Right hindlimb (tissue), 1 donor: ENCODE results near the gene DEDD2.

Experiments used
- DNase-seq: peaks from one replicate; pipeline ENCODE4 v3.0.0-alpha.2; 2018

DEDD2 gene

DNA sequence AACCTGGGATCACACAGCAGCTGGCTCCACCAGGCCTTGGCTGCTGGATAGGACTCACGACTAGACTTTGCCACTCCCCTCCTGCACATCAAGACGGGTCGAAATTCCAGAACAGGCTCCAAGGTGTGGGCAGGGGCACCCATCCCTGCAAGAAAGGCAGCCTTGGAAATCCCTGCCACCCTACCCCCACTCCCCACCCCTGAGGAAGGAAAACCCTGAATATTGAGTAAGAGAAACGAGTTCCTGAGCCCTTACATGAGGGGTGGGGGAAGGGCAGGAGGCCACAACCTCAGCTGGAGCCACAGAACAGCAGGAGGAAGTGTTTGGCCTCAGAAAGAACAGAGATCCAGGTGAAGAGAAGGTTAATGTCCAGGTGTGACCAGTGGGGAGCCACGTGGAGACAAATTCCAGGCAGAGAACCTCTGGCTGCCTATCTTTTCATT is 20.1 kb downstream of the DEDD2 start:
- DNase-seq, result no peak

DNA sequence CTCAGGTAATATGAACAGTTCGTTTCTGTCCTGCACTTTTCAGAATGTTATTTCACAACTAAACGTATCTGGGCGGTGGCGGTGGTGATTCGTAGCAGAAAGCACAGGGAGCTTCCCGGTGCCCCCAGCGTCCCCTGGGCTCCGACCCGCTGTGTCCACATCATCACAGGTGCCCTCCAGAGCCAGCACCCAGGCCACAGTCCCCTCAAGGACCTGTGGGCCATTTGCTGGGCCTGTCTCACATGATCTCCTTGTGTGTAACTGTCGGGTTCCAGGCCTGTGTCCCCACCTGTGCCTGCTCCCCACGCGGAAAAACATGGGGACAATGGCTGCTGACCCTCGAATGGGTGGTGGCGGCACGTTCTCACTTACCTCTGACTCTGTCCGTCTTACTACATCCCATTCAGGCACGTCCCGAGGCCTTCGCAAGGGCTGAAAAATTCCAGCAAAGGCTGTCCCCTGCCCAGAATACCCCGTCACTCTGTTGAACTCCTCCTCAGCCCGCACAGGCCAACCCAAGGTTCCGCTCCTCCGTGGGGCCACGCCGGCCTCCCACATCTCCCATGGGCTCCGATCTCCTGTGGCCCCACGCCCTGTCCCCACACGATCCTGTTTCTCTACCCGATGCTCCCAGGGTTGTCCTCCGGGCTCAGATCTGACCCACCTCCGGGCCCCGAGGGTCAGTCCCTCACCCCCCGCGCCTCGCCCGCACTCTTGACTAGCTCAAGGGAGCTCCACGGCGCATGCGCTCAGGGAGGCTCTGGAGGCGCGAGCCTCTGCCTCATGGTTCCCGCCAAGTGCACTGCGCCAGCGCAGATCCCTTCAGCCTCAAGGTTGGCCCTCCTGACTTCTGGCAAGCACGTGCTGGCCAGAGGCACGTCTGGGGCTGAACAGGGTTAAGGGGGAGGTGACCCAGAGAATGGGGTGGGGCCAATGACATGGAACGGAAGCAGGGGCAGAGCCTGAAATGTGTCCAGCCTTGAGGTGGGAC is 21.2 kb downstream of the DEDD2 start:
- DNase-seq, result no peak

DNA sequence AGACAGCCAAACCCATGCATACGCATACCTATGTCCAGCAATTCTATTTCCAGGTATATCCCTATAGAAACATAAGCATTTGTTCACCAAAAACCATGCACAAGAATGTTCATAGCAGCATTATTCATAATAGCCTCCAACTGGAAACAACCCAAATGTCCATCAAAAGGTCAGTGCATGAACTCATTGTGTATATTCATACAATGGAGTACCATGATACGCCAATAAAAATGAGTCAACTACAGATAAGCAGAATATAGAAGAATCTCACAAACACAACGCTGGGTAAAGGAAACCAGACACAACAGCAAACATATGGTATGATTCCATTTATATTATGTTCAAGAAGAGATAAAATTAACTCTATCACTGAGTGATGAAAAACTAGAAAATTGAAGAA is 23.8 kb downstream of the DEDD2 start:
- DNase-seq, result no peak

DNA sequence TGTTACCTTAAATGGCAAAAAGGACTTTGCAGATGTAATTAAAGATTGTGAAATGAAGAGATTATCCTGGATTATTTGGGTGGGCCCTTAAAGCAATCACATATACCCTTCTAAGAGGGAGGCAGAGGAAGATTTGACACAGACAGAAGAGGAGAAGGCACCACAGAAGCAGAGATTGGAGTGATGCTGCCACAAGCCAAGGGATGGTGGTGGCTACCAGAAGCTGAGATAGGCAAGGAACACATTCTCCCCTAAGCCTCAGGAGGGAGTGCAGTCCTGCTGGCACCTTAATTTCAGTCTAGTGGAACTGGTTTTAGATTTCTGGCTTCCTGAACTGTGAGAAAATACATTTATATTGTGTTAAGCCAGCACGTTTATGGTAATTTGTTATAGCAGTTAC is 24.2 kb downstream of the DEDD2 start:
- no peak for DNase-seq

DNA sequence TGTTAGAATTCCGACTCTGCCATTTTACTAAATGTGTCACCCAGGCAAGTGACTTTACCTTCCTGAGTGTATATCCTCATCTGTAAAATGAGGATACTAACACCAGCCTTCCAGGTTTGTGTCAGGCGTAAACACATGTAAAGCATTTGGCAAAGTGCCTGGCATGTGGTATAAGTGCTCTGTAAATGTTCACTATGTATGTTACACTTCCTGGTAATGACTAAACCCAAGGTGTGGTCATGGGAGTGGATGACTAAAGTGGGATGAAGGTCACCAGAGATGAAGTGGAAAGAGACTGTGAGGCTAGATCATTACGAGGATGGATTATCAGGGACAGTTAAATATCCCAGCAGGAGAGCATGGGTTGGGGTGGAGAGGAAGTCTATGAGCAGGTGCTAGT is 25.6 kb downstream of the DEDD2 start:
- DNase-seq, result no peak

DNA sequence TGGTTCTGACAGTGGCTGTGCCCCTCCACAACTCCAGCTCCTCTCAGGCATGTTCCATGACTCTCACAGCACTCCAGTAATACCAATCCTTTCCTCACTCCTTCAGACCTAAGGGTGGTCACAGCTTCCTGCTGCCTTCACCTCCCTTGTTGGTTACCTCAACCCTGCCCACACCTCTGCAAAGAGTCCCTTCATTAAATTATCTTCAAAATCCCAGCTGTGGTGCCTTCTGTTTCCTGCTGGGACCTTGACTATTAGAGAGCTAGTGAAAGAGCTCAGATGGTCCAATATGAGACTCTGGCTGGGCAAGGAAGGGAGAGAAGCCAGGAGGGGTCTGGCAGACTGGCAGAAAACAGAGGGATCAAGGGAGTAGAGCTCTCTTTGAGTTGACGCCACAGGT is 26.1 kb downstream of the DEDD2 start:
- no peak for DNase-seq

DNA sequence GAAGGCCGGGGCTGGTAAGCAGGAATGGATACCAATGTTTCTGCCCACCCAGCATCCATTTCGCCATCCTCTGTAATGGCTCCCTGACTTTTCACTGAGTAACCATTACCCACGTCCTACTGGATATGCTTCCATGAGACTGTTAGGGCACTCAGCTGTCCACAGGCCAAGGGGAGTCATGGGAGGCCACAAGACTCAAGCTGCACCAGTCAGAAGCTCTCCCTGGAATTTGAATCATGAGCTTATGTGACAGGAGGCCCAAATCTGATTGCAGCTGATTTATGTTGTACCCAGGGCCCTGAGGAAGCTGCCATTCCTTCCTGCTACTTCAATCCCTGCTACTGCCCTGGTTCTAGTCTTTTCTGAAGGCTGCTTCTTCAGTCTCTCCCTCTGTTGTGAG is 28.3 kb downstream of the DEDD2 start:
- no peak for DNase-seq

DNA sequence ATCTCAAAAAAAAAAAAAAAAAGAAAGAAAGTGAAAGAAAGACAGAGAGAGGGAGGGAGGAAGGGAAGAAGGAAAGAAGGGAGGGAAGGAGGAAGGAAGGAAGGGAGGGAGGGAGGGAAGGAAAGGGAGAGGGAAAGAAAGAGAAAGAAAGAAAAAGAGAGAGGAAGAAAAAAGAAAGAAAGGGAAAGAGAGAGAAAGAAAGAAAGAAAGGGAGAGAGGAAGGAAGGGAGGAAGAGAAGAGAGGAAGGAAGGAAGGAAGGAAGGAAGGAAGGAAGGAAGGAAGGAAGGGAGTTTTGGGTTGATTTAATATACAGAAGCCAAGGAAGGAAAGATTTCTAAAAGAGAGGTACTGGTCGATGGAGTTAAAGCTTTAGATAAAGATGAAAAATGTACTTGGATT is 28.8 kb downstream of the DEDD2 start:
- DNase-seq, result no peak

DNA sequence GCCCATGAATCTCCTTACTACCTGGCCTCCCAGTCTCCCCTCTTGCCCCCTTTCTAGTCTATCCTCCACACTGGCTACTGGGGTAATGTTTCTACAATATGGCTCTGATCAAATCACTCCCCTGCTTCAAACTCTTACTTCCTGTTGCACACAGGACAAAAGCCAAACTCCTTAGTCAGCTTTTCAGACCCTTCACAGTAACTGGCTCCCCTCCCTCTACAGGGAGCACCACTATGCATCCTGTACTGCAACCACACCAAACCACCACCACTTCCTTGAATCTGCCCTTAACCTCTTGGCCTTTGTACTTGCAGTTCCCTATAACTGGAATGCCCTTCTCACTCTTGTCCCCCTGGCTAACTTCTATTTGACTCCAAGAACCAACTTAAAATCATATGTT is 32.2 kb downstream of the DEDD2 start:
- no peak for DNase-seq

DNA sequence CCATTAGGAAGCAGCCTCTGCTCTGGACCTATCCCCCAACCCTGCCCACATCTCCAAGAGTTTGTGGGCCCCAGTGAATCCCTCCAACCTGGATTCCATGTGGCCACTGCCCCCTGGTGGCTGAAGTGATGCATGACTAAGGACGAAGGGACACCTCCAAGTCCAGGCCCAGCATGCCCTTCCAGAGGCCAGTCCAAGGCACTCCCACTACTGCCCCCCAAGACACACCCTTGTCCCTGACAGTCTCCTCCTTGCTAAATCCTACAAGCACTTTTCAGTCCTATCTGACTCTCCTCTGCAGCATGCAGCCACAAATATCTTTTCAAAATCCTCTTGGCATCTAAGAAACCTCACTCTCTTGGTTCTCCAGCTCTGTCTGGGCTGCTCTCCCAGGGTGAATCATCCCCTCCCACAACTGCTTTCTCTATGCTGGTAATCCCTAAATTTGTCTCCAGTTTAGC is 33.0 kb downstream of the DEDD2 start:
- DNase-seq, result peak; percentile 77

DNA sequence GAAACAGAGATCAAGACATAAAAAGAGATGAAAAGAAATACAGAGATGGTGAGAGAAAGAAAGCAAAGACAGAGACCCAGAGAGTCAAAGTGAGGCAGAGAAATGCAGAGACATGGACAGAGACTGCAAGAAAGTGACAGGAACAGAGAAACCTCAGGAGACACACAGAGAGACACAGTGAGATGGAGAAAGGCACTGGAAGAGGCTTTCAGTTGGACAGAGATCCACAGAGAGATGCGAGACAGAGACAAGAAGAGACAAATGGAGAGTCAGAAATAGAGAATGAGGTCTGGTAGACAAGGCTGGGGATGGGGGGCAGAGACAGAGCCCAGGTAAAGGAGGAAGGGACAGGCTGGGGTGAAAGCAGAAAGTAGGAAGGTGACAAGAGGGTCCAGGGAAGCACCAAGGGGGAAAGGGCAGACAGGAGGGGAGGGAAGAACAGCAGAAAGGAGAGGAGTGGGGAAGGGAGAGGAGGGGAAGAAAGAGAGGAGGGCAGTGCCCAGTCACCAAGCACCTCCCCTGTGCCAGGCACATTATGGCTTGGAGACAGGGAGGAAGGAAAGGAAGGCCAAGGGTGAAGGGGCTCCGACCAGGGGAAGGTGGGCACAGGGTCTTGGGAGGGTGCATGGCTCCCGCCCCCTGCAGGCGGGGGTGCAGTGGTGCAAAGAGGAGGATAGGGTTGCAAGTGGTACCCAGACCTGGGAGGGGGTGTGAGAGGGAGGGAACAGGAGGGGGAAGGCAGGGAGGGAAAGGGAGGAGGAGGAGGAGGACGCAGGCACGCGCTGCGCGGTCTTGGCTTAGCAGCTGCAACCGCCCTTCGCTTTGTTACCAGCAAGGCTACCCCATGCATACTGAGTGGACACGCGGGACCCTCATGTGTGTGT is 38.4 kb downstream of the DEDD2 start:
- DNase-seq, result no peak

DNA sequence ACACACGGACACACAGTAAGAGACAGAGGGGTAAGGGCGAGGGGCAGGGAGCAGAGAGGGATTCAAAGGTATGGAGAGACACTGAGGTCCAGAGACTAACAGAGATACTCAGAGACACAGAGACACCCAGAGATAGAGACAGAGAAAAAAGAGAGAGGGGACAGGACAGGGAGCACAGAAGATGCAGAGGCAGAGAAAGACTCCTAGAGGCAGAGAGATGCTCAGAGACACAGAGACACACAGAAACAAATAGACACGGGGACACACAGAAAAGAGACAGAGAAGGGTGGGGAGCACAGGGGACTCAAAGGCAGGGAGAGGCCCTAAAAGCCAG is 39.8 kb downstream of the DEDD2 start:
- DNase-seq, result no peak

DNA sequence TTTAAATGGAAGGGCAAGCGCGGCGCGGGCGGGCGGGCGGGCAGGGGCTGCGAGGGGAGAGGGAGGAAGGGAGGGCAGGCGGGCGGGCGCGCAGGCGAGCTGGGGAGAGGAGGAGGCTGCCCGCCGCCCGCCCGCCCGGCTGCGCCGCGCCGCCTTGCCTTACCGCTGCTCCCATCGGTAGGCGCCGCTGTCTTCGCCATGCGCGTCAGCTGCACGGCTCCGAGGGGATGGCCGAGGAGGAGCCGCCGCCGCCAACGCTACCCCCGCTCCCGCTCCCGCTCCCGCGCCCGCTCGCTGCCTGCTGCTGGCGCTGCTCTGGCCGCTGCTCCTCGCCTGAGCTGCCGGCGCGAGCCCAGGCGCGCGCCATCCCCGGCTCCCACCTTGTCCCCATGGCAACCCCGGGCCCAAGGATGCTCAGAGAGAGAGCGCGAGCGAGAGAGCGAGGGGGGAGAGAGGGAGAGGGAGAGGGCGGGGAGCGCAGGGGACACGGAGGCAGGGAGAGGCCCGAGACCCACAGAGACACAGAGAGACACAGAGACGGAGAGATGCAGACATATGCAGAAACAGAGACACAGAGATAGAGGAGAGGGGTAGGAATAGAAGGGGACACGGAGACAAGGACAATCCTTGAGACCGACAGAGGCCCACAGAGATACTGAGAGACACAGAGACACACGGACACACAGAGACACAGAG is 40.3 kb downstream of the DEDD2 start:
- DNase-seq, result peak; percentile 88

DNA sequence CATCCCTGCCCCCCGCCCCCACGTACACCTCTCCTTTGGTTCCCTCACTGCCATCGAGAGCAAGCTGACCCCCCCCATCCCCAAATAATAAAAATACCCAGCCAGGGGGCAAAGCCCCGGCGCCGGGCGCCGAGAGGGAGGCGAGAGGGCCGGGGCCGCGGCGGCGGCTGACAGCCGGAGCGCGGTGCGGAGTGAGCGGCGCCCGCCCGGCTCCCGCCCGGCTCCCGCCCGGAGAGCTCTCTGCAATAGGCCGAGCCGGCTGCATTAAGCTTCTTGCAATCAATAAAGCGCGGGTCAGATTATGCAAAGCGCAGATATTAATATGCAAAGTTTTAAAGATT is 40.9 kb downstream of the DEDD2 start:
- no peak for DNase-seq

DNA sequence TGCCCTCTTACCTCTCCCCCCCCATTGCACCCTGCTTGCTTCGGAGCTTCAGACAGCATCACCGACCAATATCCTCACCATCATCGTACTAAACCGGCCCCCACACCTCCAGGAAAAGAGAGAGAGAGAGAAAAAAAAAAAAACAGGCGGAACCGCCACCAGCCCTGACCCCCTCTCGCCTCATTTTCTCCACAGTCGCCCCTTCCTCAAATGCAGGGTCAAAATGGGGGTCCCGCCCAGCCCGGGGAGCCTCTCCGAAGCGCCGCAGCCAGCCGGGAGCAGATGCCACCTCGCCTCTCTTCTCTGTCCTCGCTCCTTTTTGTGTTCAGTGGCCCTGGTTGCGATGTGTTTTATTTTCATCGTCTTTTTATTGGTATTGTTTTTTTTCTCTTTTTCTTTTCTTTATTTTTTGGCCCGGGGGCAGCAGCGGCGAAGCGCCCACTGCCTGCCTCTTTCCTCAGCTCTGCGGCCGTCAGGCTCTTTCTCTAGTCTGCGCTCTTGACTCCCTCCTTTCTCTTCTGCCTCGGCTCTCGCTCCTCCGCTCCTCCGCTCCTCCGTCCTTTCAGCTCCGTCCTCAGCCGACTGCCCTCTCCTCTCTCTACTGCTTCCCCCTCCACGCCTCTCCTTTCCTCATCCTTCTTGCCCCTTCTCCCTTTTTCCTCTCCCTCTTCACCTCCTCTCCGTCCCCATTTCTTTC is 41.4 kb downstream of the DEDD2 start:
- DNase-seq, result no peak

DNA sequence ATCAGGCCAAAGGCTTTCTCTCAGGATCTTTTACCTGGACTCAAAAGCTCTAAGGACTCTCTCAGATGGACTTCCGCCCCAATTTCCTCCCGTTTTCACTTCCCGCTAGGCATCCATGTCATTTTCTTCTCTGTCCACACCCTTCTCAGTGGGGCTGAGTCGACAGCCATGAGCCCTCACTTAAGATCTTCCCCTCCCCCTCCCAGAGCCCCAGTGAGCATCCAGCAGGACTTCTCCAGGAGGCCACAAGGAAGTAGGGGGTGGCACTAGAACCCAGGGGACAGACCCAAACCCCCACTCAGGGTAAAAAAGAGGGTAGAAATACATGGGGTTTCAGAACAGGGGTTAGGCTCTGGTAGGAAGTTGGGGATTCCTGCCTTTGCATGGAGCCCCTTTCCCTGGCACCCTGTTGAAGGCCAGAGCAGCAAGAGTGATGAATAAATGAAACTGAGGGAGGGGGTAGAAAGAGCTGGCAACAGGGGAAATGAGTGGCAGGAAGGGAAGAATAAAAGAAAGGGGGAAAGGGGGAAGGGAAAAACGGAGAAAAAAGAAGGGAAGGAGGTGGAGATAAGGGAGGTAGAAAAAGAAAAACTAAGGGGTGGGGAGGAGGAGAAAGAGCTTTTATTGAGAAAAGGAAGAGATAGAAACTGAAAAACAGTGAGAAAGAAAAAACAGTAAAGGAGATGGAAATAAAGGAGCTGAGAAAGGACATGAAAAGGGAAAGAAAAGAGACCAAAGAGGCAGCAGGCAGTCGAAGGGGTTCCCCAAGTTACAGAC is 42.3 kb downstream of the DEDD2 start:
- no peak for DNase-seq

DNA sequence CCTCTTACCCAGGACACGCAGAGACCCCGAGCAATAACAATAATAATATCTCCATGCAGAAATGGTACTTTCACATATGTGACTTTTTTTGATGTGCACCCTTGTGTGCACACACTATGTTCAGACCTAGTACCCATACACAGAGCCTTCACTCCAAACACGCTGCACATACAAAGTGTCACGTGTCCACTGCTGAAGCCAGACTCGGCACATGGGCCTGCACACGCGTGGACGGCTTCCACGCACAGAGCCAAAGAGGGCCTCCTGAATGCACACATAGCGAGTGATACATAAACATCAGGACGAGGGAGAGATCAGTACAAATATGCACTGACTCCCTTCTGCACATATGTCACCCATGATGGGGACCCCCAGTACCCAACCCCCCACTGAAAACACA is 43.3 kb downstream of the DEDD2 start:
- DNase-seq, result no peak

DNA sequence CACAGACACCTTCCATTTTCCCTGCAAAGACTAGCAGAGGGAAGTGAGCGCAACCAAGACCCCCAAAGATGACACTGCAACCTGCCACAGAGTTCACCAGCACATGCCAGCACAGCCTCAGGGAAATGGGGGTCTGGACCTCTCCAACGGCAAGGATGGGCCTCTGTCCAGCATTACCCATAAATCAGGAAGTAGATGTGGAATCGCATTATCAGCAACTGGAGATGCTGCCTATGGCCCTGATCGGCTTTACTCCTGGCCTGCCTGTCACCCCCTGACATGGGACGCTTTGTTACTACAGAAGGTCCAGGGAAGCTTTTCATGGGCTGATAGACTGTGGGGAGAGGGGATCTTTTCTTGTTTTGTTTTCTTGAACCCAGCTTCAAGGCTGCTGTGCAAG is 43.8 kb downstream of the DEDD2 start:
- DNase-seq, result no peak

DNA sequence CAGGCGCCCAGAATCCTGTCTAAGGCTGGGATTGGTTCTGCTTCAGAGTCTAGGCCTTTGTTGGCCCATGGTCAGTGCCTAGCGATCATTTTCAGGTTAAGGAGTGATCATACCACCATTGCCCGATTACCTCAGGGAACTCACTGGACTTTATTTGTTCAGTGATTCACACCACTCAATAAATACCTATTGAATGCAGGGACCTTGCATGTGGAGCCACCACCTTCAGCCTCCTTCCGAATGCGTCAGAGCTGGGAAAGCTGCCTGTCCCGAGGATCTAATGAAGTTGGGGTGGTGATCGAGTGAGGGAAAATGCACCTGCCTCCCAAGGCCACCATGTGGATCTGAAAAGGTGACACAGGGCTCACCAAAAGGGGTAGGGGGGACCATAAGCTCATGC is 45.2 kb downstream of the DEDD2 start:
- DNase-seq, result no peak

DNA sequence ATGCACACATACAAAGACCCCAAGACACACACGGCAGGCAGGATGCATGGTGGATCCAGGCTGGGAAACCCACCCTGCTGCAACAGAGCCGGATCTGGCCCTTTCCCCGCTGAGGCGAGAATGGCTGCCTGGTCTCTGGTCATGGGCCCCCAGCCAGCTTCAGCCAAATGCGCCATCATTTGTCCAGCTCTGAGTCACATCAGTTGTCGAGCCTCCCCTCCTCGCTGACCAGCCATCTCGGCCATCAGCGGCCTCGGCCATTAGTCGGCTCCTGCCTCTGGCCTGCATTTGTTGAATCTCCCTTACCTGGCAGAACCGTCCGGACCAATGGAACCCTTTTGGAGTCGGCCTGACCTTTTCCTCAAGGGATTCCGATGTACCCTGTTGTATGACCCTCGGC is 46.8 kb downstream of the DEDD2 start:
- DNase-seq, result no peak

DNA sequence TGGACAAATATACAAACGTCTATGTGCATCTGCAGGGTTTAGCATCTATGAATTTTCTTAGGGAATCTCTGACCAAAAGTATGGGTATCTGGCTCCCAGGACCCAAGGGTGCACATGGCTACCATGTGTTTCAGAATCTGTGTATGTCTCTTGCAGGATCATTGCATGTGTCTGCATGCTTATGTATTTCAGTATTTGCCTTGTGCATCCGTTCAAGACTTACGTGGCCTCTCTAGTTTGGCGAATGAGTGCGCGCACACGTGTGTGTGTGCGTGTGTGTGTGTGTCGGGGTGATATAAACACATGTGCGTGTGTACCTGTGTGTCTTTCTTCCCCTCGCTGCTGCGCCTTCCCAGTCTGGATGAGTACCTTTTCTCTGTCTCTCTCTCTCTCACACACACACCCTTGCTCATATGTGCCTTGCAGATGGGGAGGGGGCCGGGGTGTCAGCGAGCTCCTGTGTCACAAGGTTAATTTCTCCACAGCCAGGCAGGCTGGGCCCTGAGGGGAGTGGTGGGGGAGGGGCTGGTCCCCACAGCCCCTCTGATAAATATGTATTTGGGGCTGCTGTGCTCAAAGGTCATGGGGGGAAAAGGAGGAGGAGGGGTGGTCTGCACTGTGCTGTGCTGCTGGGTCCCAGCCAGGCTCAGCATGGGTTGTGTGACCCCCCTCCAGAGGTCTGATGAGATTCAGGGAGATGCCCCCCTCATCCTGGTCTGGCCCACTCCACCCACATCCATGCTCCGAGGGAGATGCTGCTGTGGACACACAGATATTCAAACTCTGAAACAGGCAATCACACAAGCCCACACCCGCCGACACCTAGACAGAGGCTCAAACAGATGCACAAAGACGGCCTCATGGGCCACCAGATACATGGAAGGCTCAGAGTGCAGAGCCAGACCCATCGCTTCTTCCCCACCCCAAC is 47.7 kb downstream of the DEDD2 start:
- DNase-seq, result no peak
